ENCODE results near the gene PCBD1. TPM values are rescaled to one million over a fixed set of nuclear protein-coding genes. Genes with fewer than 3 reads are reported as not detected.
A peak's percentile ranks its signal among the peaks of the same experiment; 100 is the strongest.

Gene PCBD1
- total and polyA plus RNA-seq, 7 experiments from 2014 or later = 4.5 to 29.8 (median 7.8) TPM

DNA sequence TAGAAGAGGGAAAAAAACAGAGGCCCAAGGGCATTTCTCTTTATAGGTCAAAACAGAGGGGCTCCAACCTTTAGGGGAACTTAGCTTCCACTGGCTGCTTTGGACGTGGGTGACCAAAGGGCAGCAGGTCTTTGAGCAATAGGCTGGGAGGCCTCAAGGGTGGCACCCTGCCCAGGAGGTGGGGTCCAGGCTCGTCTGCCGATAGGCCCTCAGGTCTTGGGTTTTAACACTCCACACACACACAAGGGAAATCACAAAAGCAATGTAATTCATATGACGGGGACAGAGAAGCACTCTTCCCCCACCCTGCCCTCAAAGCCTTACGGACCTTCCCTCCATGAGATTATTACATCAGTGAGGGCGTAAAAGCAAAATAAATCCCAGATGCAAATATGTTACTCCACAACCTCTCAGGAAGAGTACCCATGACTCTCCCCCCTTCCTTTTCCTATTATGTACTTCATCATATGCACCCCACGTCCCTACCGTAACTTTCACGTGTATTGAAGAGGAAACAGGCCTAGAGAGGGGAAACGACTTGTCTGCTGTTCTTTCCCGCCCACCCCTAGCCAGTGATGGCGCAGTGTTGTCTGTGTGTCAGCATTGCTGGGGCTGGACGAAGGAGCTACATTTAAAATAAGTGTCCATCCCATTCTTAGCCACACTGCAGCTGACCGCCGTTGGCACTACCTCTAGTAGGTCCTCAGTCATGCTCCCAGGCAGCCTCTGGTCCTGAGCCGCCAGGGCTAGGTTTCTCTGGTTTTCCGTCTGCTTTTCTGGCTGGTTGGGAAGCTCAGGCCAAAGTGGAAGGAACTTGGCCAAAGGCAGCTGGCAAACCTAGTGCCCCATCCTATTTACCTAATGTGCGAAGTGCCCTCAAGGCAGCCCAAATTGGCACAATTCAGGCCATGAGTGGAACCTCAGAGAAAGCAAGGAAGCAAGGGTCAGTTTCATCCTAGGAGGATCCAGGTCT lies 2.1 kb downstream of the PCBD1 start:
- H3K36me3 ChIP-seq (ENCODE audit: control insufficient read depth in 2 of 3, insufficient read depth in 3 of 3, low read length in 3 of 3) = peaks cover 0 to 7% (median 0%) of the 10 kb centered on the region in 3 experiments
- ChIA-PET CTCF (interaction anchor here (0.6 kb wide), 2 partner anchors 29 to 344 kb away, joined by 3 to 5 read pairs; no protein-coding TSS in a partner anchor), POLR2A (no interaction called here)
- Mint-ChIP-seq H3K36me3 (peaks cover 0 to 14% (median 3%) of the 10 kb centered on the region in 5 donors), H3K9me3 (no peaks in the 10 kb centered on the region), H3K27ac (peak overlapping the region in 6 of 9 donors; percentile 43 to 81 (median 56)), H3K27me3 (no peaks in the 10 kb centered on the region), H3K4me3 (peak overlapping the region in 9 of 10 donors; percentile 5 to 88 (median 56)), H3K4me1 (peaks cover 0 to 24% (median 8%) of the 10 kb centered on the region in 7 donors)
- no peak overlapping the region for H3K4me3 ChIP-seq (ENCODE audit: low read length)
- intact Hi-C loops (cut with micrococcal nuclease) = loop anchor here (5.0 to 10.0 kb wide), 3 partner anchors 481 to 794 kb away; partner anchors contain the start of genes PPA1 (in 2 of the 2) and EIF4EBP2 (in 1 of the 2)
- ATAC-seq (no peak), DNase-seq (no peak)
- peaks cover 4 to 10% of the 10 kb centered on the region in 2 donors for H3K4me1 ChIP-seq (ENCODE audit: control insufficient read depth in 2 of 2, insufficient read depth in 2 of 2, low read length in 2 of 2)
- H3K27me3 ChIP-seq (ENCODE audit: control insufficient read depth in 2 of 2, insufficient read depth in 2 of 2, low read length in 2 of 2) = no peaks in the 10 kb centered on the region
- H3K27ac ChIP-seq (ENCODE audit: low read depth, low read length) = no peak overlapping the region
- H3K9me3 ChIP-seq (ENCODE audit: control insufficient read depth in 2 of 3, low read length in 3 of 3) = no peaks in the 10 kb centered on the region

DNA sequence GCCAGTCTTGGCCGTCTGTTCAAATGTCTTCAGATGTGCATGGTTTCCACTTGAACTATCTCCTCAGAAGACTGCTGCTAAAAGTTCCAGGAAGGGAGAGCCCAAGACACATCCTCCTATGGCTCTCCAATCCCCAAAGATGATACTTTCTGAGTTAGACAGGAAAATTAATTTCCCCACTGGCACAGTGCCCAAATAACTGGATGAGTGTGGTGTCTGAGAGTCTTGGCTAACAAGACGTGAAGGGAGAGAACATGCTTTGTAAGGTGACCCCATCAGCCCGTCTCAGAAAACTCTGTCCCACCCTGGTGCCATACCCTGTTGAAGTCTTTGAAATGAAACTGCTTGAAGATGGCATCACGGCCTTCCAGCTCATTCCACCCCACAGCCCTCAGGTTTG lies 2.9 kb downstream of the PCBD1 start:
- Histone ChIP-seq H3K27ac (ENCODE audit: low read depth, low read length) (no peak overlapping the region), H3K4me3 (ENCODE audit: low read length) (no peak overlapping the region), H3K27me3 (ENCODE audit: control insufficient read depth in 2 of 2, insufficient read depth in 2 of 2, low read length in 2 of 2) (no peaks in the 10 kb centered on the region), H3K36me3 (ENCODE audit: control insufficient read depth in 2 of 3, insufficient read depth in 3 of 3, low read length in 3 of 3) (peaks cover 0 to 7% (median 0%) of the 10 kb centered on the region in 3 experiments), H3K9me3 (ENCODE audit: control insufficient read depth in 2 of 3, low read length in 3 of 3) (no peaks in the 10 kb centered on the region), H3K4me1 (ENCODE audit: control insufficient read depth in 2 of 2, insufficient read depth in 2 of 2, low read length in 2 of 2) (peaks cover 4 to 10% of the 10 kb centered on the region in 2 donors)
- H3K9me3 Mint-ChIP-seq = no peaks in the 10 kb centered on the region
- no peaks in the 10 kb centered on the region for H3K27me3 Mint-ChIP-seq
- ChIA-PET CTCF (no interaction called here), POLR2A (no interaction called here)
- peaks cover 0 to 14% (median 3%) of the 10 kb centered on the region in 5 donors for H3K36me3 Mint-ChIP-seq
- intact Hi-C loops (cut with micrococcal nuclease) = loop anchor here (5.0 to 10.0 kb wide), 3 partner anchors 481 to 793 kb away; partner anchors contain the start of genes PPA1 (in 2 of the 2) and EIF4EBP2 (in 1 of the 2)
- H3K4me1 Mint-ChIP-seq = peaks cover 0 to 23% (median 8%) of the 10 kb centered on the region in 7 donors
- DNase-seq (no peak), ATAC-seq (no peak)
- H3K27ac Mint-ChIP-seq = peak overlapping the region in 4 of 9 donors; percentile 6 to 80 (median 44)
- H3K4me3 Mint-ChIP-seq = no peak overlapping the region

GRCh38 chr10:70884741-70885140 lies 3.6 kb downstream of the PCBD1 start:
- no peaks in the 10 kb centered on the region for H3K9me3 ChIP-seq (ENCODE audit: control insufficient read depth in 2 of 3, low read length in 3 of 3)
- H3K27ac ChIP-seq (ENCODE audit: low read depth, low read length) = no peak overlapping the region
- DNase-seq (no peak), ATAC-seq (no peak)
- Mint-ChIP-seq H3K27me3 (no peaks in the 10 kb centered on the region), H3K4me1 (peaks cover 5 to 27% (median 9%) of the 10 kb centered on the region in 7 donors), H3K9me3 (no peaks in the 10 kb centered on the region), H3K27ac (peak overlapping the region in 3 of 9 donors; percentile 6 to 26 (median 21)), H3K4me3 (no peak overlapping the region), H3K36me3 (peaks cover 0 to 14% (median 3%) of the 10 kb centered on the region in 5 donors)
- ChIA-PET CTCF (interaction anchor here (1.1 kb wide), 1 partner anchor 11 kb away, joined by 4 read pairs; no protein-coding TSS in a partner anchor), POLR2A (no interaction called here)
- intact Hi-C loops (cut with micrococcal nuclease) = loop anchor here (5.0 to 10.0 kb wide), 3 partner anchors 480 to 792 kb away; partner anchors contain the start of genes PPA1 (in 2 of the 2) and EIF4EBP2 (in 1 of the 2)
- no peak overlapping the region for H3K4me3 ChIP-seq (ENCODE audit: low read length)
- H3K36me3 ChIP-seq (ENCODE audit: control insufficient read depth in 2 of 3, insufficient read depth in 3 of 3, low read length in 3 of 3) = peaks cover 0 to 7% (median 0%) of the 10 kb centered on the region in 3 experiments
- H3K27me3 ChIP-seq (ENCODE audit: control insufficient read depth in 2 of 2, insufficient read depth in 2 of 2, low read length in 2 of 2) = no peaks in the 10 kb centered on the region
- peaks cover 4 to 10% of the 10 kb centered on the region in 2 donors for H3K4me1 ChIP-seq (ENCODE audit: control insufficient read depth in 2 of 2, insufficient read depth in 2 of 2, low read length in 2 of 2)

DNA sequence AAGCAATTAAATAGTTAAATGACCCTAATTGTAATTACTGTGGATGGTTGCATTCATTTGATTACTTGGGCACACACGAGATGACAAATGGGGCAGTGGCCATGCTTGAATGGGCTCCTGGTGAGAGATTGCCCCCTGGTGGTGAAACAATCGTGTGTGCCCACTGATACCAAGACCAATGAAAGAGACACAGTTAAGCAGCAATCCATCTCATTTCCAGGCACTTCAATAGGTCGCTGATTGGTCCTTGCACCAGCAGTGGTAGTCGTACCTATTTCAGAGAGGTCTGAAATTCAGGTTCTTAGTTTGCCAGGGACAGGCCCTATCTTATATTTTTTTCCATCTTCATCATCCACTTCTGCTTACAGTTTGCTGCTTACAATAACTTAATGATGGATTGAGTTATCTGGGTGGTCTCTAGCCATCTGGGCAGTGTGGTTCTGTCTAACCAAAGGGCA lies 8.3 kb downstream of the PCBD1 start:
- peak; percentile 90 for ATAC-seq
- peak; percentile 39 to 79 (median 65) for DNase-seq
- intact Hi-C loops (cut with micrococcal nuclease) = loop anchor here (1.0 to 10.0 kb wide), 7 partner anchors 65 to 659 kb away; partner anchors contain the start of genes SGPL1 (in 2 of the 2) and EIF4EBP2 (in 1 of the 2)
- no peak overlapping the region for H3K4me3 ChIP-seq (ENCODE audit: low read length)
- peaks cover 0 to 34% (median 0%) of the 10 kb centered on the region in 3 experiments for H3K36me3 ChIP-seq (ENCODE audit: control insufficient read depth in 2 of 3, insufficient read depth in 3 of 3, low read length in 3 of 3)
- H3K27me3 ChIP-seq (ENCODE audit: control insufficient read depth in 2 of 2, insufficient read depth in 2 of 2, low read length in 2 of 2) = no peaks in the 10 kb centered on the region
- no peak overlapping the region for H3K27ac Mint-ChIP-seq
- H3K4me1 Mint-ChIP-seq = peaks cover 0 to 8% (median 3%) of the 10 kb centered on the region in 7 donors
- no peaks in the 10 kb centered on the region for H3K9me3 ChIP-seq (ENCODE audit: control insufficient read depth in 2 of 3, low read length in 3 of 3)
- peaks cover 0 to 40% (median 7%) of the 10 kb centered on the region in 5 donors for H3K36me3 Mint-ChIP-seq
- no peak overlapping the region for H3K4me3 Mint-ChIP-seq
- CTCF ChIA-PET = interaction anchor here (0.7 to 3.0 kb wide), 5 partner anchors 10 to 334 kb away, joined by 3 to 17 read pairs (median 3); no protein-coding TSS in a partner anchor
- POLR2A ChIA-PET = no interaction called here
- no peaks in the 10 kb centered on the region for H3K4me1 ChIP-seq (ENCODE audit: control insufficient read depth in 2 of 2, insufficient read depth in 2 of 2, low read length in 2 of 2)
- H3K9me3 Mint-ChIP-seq = no peaks in the 10 kb centered on the region
- H3K27ac ChIP-seq (ENCODE audit: low read depth, low read length) = no peak overlapping the region
- no peaks in the 10 kb centered on the region for H3K27me3 Mint-ChIP-seq

DNA sequence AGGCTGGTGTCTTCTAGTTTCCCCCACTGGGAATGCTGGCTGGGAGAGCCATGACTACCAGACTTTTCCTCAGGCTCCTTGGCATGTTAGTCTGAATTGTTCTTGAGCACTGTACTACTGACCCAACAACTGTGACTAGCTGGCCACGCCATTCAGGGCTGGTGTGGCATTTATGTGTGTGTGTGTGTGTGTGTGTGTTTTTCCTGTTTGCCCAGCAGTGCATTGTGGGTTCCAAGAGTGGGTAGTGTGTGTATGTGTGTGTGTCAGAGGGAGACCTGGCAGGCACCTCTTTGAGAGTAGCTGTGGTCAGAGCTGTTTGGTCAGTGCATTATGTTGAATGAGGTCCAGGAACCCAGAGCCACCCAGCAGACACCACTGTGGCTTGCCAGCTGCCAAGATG lies 9.2 kb downstream of the PCBD1 start:
- ChIA-PET CTCF (interaction anchor here (0.6 to 3.0 kb wide), 4 partner anchors 9 to 1177 kb away, joined by 3 to 17 read pairs (median 5); partner anchors contain the start of gene PCBD1), POLR2A (no interaction called here)
- Histone ChIP-seq H3K4me3 (ENCODE audit: low read length) (no peak overlapping the region), H3K27ac (ENCODE audit: low read depth, low read length) (no peak overlapping the region), H3K4me1 (ENCODE audit: control insufficient read depth in 2 of 2, insufficient read depth in 2 of 2, low read length in 2 of 2) (no peaks in the 10 kb centered on the region), H3K9me3 (ENCODE audit: control insufficient read depth in 2 of 3, low read length in 3 of 3) (no peaks in the 10 kb centered on the region), H3K36me3 (ENCODE audit: control insufficient read depth in 2 of 3, insufficient read depth in 3 of 3, low read length in 3 of 3) (peaks cover 0 to 37% (median 0%) of the 10 kb centered on the region in 3 experiments), H3K27me3 (ENCODE audit: control insufficient read depth in 2 of 2, insufficient read depth in 2 of 2, low read length in 2 of 2) (no peaks in the 10 kb centered on the region)
- no peaks in the 10 kb centered on the region for H3K9me3 Mint-ChIP-seq
- H3K4me3 Mint-ChIP-seq = no peak overlapping the region
- intact Hi-C loops (cut with micrococcal nuclease) = no loop called here
- DNase-seq (no peak), ATAC-seq (no peak)
- H3K27ac Mint-ChIP-seq = no peak overlapping the region
- H3K36me3 Mint-ChIP-seq = peaks cover 0 to 39% (median 6%) of the 10 kb centered on the region in 5 donors
- H3K27me3 Mint-ChIP-seq = no peaks in the 10 kb centered on the region
- peaks cover 0 to 8% (median 3%) of the 10 kb centered on the region in 7 donors for H3K4me1 Mint-ChIP-seq

DNA sequence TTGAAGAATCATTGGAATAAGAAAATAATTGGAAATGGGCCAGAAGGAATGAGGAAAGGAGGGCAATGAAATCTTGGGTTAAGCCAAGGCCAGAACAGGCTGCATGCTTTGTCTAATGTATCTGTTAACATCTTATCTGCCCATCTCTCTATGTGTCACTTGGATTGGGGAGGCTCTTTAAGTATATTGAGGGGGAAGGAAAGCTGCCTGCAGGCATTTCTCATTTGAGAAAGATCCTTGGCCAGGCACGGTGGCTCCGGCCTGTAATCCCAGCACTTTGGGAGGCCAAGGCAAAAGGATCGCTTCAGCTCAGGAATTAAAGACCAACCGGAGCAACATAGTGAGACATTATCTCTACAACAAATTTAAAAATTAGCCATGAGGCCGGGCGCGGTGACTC lies 14.3 kb downstream of the PCBD1 start:
- Mint-ChIP-seq H3K4me3 (no peak overlapping the region), H3K9me3 (no peaks in the 10 kb centered on the region), H3K36me3 (peaks cover 3 to 59% (median 6%) of the 10 kb centered on the region in 5 donors), H3K27me3 (no peaks in the 10 kb centered on the region), H3K27ac (no peak overlapping the region), H3K4me1 (peaks cover 0 to under 1% (median 0%) of the 10 kb centered on the region in 7 donors)
- no peaks in the 10 kb centered on the region for H3K4me1 ChIP-seq (ENCODE audit: control insufficient read depth in 2 of 2, insufficient read depth in 2 of 2, low read length in 2 of 2)
- POLR2A ChIA-PET = no interaction called here
- no peak overlapping the region for H3K27ac ChIP-seq (ENCODE audit: low read depth, low read length)
- intact Hi-C loops (cut with micrococcal nuclease) = no loop called here
- H3K4me3 ChIP-seq (ENCODE audit: low read length) = no peak overlapping the region
- CTCF ChIA-PET = interaction anchor here (0.8 kb wide), 1 partner anchor 10 kb away, joined by 4 read pairs; no protein-coding TSS in a partner anchor
- H3K27me3 ChIP-seq (ENCODE audit: control insufficient read depth in 2 of 2, insufficient read depth in 2 of 2, low read length in 2 of 2) = no peaks in the 10 kb centered on the region
- no peak for DNase-seq
- ATAC-seq = no peak
- no peaks in the 10 kb centered on the region for H3K9me3 ChIP-seq (ENCODE audit: control insufficient read depth in 2 of 3, low read length in 3 of 3)
- peaks cover 0 to 65% (median 6%) of the 10 kb centered on the region in 3 experiments for H3K36me3 ChIP-seq (ENCODE audit: control insufficient read depth in 2 of 3, insufficient read depth in 3 of 3, low read length in 3 of 3)

Measured in naive thymus-derived CD4-positive, alpha-beta T cell (primary cell).